Measurements from ENCODE around the gene RCOR1.

- TF ChIP-seq EZH2 (IDR thresholded peaks at IDR 0.05; ENCODE audit: borderline replicate concordance, low read length): no peak
- no peak for TF ChIP-seq CTCF (IDR thresholded peaks at IDR 0.05; ENCODE audit: low read length)
Measured at GRCh38 chr14:102770147-102771123, 178.0 kb downstream of the RCOR1 start.

Data from OCI-LY1 (cell line).